GM23248 (cell line): ENCODE results near the gene TNFSF13.

Experiments used
- EZH2 ChIP-seq: fragments of 200-600 bp; sonication (generic); IDR thresholded peaks from 2 replicates; pipeline ENCODE4 v1.6.1; 2018; ENCODE audit warnings: antibody characterized with exemption, mild to moderate bottlenecking; ENCODE audit not compliant: insufficient read depth, poor library complexity, severe bottlenecking
- EZH2phosphoT487 ChIP-seq: fragments of 200-600 bp; sonication (generic); IDR thresholded peaks from 2 replicates; pipeline ENCODE4 v1.6.1; 2018; ENCODE audit warnings: antibody characterized with exemption, moderate library complexity, mild to moderate bottlenecking, low read depth; ENCODE audit not compliant: insufficient read depth

DNA sequence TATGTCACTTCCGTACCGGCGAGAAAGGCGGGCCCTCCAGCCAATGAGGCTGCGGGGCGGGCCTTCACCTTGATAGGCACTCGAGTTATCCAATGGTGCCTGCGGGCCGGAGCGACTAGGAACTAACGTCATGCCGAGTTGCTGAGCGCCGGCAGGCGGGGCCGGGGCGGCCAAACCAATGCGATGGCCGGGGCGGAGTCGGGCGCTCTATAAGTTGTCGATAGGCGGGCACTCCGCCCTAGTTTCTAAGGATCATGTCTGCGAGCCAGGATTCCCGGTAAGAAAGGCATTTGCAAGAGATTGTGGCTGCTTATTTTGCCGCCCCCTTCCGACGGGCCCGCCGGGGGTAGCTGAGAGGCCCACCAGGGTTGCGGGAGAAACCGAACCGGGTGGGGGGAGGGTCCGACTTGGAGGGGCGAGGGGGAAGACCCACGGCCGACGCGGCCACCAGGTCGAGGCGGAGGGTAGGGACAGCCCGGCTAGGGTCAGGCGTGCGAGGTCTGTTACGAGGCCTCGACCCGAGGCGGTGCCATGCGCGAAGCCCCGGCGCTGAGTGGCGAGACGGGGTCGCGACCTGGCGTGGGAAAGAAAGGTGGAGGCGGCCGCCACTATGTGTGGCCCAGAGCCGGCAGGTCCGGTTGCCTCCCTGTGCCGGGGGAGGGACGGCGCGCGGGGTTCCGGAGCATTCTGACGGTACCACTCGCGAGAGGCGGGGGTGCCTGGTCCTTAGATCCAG lies 14.2 kb downstream of the TNFSF13 start:
- TF ChIP-seq EZH2phosphoT487 (no peak), EZH2 (no peak)
